Karpas-422 (cell line): ENCODE data around the gene RUNX2. TPM values are rescaled to one million over a fixed set of nuclear protein-coding genes. Genes with fewer than 3 reads are reported as not detected.

ENCODE experiments used
- DNase-seq: peaks from one replicate; pipeline ENCODE4 v3.0.0-alpha.2; 2015
- H2AFZ ChIP-seq: fragments of 200-600 bp; sonication (generic); 2 replicates; pipeline ENCODE4 v1.6.1; 2014; ENCODE audit warnings: antibody characterized with exemption, low read length, mixed read lengths
- H3K27ac ChIP-seq: fragments of 200-600 bp; sonication (generic); 2 replicates; pipeline ENCODE4 v1.5.1; 2014; ENCODE audit warnings: mild to moderate bottlenecking, low read length, moderate library complexity
- H3K27me3 ChIP-seq: fragments of 200-600 bp; sonication (generic); 2 replicates; pipeline ENCODE4 v1.6.1; 2014; ENCODE audit warnings: low read length, mixed read lengths
- H3K36me3 ChIP-seq: fragments of 200-600 bp; sonication (generic); 2 replicates; pipeline ENCODE4 v1.6.1; 2014; ENCODE audit warnings: low read length, mixed read lengths; ENCODE audit not compliant: insufficient read depth
- H3K4me1 ChIP-seq: fragments of 200-600 bp; sonication (generic); 2 replicates; pipeline ENCODE4 v1.6.1; 2014; ENCODE audit warnings: mild to moderate bottlenecking, low read length, mixed read lengths
- H3K4me2 ChIP-seq: fragments of 200-600 bp; sonication (generic); 2 replicates; pipeline ENCODE4 v1.6.1; 2014; ENCODE audit warnings: low read length, low read depth, mild to moderate bottlenecking; ENCODE audit not compliant: poor library complexity, severe bottlenecking
- H3K4me3 ChIP-seq: fragments of 200-600 bp; sonication (generic); 2 replicates; pipeline ENCODE4 v1.5.1; 2014; ENCODE audit warnings: mild to moderate bottlenecking, antibody characterized with exemption, low read length, mixed read lengths
- H3K79me2 ChIP-seq: fragments of 200-600 bp; sonication (generic); 2 replicates; pipeline ENCODE4 v1.6.1; 2014; ENCODE audit warnings: mild to moderate bottlenecking, low read length, mixed read lengths
- H3K9ac ChIP-seq: fragments of 200-600 bp; sonication (generic); 2 replicates; pipeline ENCODE4 v1.6.0; 2014; ENCODE audit warnings: low read length
- H3K9me2 ChIP-seq: fragments of 200-600 bp; sonication (generic), shearing (Covaris generic); replicated peaks from 2 replicates; pipeline ENCODE4 v1.6.0; 2014; ENCODE audit warnings: mild to moderate bottlenecking, low read length, moderate library complexity; ENCODE audit not compliant: insufficient read depth
- H3K9me3 ChIP-seq: fragments of 300-700, 200-600 bp; sonication (generic); 2 replicates; pipeline ENCODE4 v1.6.1; 2014; ENCODE audit warnings: low read length, mixed read lengths
- H4K20me1 ChIP-seq: fragments of 200-600 bp; sonication (generic); 2 replicates; pipeline ENCODE4 v1.6.1; 2014; ENCODE audit warnings: mild to moderate bottlenecking, antibody characterized with exemption, low read length, low read depth; ENCODE audit not compliant: insufficient read depth
- total RNA-seq: library from RNA; depleted of rRNA; stranded (reverse); fragments of >200 nt; shearing (Covaris generic); gene quantifications from 2 replicates; pipeline ENCODE4 v1.2.3, GENCODE V29; 2014; ENCODE audit warnings: low replicate concordance

The RUNX2 gene
- total RNA-seq, 1 experiment from 2014 or later = 0.19 TPM

DNA sequence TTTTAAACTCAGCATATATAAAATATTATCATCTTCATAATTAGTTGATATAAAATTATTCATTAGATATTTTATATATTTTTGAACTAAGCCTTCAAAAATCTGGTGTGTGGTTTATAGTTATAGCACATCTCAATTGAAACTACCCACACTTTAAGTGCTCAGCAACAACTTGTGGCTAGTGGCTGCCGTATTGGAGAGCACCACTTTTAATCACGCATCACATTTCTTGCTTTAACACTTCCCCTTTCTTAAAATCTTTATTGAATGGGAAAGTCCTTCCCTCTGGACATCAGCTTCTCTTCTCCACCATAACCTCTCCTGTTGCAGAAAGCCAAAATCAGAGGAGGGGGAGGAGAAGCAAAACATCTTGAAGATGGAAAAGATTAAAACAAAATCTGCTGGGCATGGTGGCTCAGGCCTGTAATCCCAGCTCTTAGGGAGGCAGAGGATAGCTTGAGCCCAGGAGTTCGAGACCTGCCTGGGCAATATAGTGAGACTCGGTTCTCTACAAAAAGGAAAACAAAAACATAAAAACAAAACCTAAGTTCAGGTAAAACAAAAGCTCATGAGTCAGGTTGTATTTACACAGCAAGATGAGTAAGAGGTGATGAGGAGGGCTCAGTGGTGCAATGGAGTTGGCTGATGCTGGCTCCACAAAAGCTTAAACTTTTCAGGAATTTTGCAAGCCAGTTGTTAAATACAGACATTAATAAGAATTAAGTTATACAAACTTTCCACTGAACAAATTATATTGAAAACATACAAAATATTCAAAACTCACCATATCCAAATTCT, 286.6 kb downstream of the RUNX2 start:
- Histone ChIP-seq H3K36me3 (no peaks in the 10 kb centered on the region), H2AFZ (no peak overlapping the region), H3K9me2 (no peaks in the 10 kb centered on the region), H3K27me3 (no peaks in the 10 kb centered on the region; the same call in 1 of the 2 replicates), H3K79me2 (no peaks in the 10 kb centered on the region), H3K9ac (no peak overlapping the region), H3K27ac (no peak overlapping the region), H3K4me3 (no peak overlapping the region), H3K4me1 (peaks cover 5% of the 10 kb centered on the region; the same call in 1 of the 2 replicates), H3K4me2 (no peak overlapping the region), H4K20me1 (no peaks in the 10 kb centered on the region), H3K9me3 (no peaks in the 10 kb centered on the region)
- no peak for DNase-seq

DNA sequence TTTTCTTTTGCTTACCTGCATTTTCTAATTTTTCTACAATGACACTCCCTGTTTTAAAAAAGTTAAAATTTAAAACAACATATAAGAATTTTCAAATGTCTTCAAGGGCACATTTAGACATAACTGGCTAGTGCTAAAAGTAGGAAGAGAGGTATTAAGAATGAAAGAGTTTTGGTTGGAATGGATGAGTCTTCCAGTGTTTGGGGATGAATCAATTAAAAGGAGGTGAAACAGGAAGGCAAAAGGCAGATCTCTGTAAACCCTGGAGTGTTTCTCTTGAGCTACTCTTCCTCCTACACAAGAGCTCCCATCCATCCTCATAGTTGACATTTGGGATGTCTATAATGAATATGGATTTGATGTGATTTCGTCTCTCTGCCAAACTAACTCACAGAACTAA, 288.1 kb downstream of the RUNX2 start:
- Histone ChIP-seq H3K4me3 (no peak overlapping the region), H3K27ac (no peak overlapping the region), H2AFZ (no peak overlapping the region), H3K4me1 (no peaks in the 10 kb centered on the region; the same call in 1 of the 2 replicates), H3K79me2 (no peaks in the 10 kb centered on the region), H4K20me1 (no peaks in the 10 kb centered on the region), H3K9me3 (no peaks in the 10 kb centered on the region), H3K36me3 (no peaks in the 10 kb centered on the region), H3K4me2 (no peak overlapping the region), H3K27me3 (no peaks in the 10 kb centered on the region; the same call in 1 of the 2 replicates), H3K9ac (no peak overlapping the region), H3K9me2 (no peaks in the 10 kb centered on the region)
- no peak for DNase-seq

DNA sequence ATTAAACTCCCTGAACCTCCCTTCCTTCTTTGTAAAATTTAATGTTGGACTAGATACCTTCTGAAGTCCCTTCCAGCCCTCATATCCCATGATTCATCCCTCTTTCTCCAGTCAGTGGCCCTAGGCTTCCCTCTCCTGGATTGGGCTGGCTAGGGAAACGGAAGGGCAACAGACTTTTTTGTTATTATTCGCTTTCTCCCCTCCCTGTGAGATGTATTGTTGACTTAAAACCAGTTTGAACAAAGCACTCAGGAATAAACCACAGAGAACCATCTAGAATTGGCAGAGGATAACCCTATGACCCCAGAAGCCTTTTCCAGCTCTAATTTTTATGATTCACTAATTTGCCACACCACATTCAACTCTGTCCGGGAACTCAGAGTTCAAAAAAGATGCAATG, 289.3 kb downstream of the RUNX2 start:
- DNase-seq = no peak
- H3K9ac ChIP-seq = no peak overlapping the region
- H3K4me2 ChIP-seq = no peak overlapping the region
- no peak overlapping the region for H3K4me3 ChIP-seq
- H3K9me3 ChIP-seq = no peaks in the 10 kb centered on the region
- no peaks in the 10 kb centered on the region for H3K79me2 ChIP-seq
- H3K9me2 ChIP-seq = no peaks in the 10 kb centered on the region
- no peaks in the 10 kb centered on the region for H3K27me3 ChIP-seq
- no peaks in the 10 kb centered on the region for H4K20me1 ChIP-seq
- no peaks in the 10 kb centered on the region for H3K36me3 ChIP-seq
- H3K27ac ChIP-seq = no peak overlapping the region
- no peak overlapping the region for H2AFZ ChIP-seq
- H3K4me1 ChIP-seq = no peaks in the 10 kb centered on the region

DNA sequence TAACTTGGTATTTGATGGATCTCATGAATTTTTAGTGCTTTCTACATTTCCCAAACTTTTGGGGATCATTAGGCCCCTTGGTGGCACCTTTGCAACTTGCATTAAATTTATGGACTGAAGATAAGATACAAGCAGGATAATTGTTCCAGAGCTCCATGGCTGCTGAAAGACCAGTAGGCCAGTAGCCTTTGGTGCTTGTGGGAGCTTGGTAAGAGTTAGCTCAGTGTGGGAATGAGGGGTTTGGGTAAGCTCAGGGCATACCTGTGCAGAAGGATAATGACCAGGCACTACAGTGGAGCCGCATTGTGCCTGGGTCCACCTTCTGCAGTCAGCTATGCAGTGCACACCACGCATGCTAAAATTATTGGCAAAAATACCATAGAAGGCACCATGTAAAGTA, 290.1 kb downstream of the RUNX2 start:
- Histone ChIP-seq H3K4me3 (no peak overlapping the region), H3K27me3 (no peaks in the 10 kb centered on the region), H3K27ac (no peak overlapping the region)

DNA sequence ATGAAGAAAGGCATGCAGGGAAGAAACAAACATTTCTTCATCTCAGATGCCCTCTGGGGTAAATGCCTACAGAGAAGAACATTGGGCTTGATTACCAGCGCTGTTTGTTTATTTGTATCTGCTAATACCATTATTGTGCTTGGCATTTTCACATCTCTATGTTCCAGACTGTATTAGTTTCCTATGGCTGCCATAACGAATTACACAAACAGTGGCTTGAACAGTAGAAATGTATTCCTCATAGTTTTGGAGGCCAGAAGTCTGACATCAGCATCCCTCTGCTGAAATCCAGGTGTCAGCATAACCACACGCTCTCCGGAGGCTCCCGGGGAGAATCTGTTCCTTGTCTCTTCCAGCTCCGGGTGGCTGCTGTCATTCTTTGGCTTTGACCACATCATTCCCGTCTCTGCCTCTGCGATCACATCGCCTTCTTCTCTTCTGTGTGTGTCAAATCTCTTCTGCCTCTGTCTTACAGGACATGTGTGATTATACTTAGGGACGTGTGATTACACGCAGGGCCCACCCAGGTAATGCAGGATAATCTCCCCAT, 291.2 kb downstream of the RUNX2 start:
- Histone ChIP-seq H3K4me2 (no peak overlapping the region), H3K9ac (no peak overlapping the region), H3K4me1 (no peaks in the 10 kb centered on the region), H3K27ac (no peak overlapping the region), H4K20me1 (no peaks in the 10 kb centered on the region), H3K79me2 (no peaks in the 10 kb centered on the region), H2AFZ (no peak overlapping the region), H3K27me3 (no peaks in the 10 kb centered on the region), H3K36me3 (no peaks in the 10 kb centered on the region), H3K9me2 (no peaks in the 10 kb centered on the region), H3K4me3 (no peak overlapping the region), H3K9me3 (no peaks in the 10 kb centered on the region)
- no peak for DNase-seq

More for the DNA sequence above, 290.1 kb downstream of the RUNX2 start:
- no peaks in the 10 kb centered on the region for H3K79me2 ChIP-seq
- H2AFZ ChIP-seq = no peak overlapping the region
- no peaks in the 10 kb centered on the region for H4K20me1 ChIP-seq
- H3K4me1 ChIP-seq = no peaks in the 10 kb centered on the region
- no peaks in the 10 kb centered on the region for H3K36me3 ChIP-seq
- DNase-seq = no peak
- H3K9me2 ChIP-seq = no peaks in the 10 kb centered on the region
- no peak overlapping the region for H3K9ac ChIP-seq
- no peak overlapping the region for H3K4me2 ChIP-seq
- H3K9me3 ChIP-seq = no peaks in the 10 kb centered on the region

DNA sequence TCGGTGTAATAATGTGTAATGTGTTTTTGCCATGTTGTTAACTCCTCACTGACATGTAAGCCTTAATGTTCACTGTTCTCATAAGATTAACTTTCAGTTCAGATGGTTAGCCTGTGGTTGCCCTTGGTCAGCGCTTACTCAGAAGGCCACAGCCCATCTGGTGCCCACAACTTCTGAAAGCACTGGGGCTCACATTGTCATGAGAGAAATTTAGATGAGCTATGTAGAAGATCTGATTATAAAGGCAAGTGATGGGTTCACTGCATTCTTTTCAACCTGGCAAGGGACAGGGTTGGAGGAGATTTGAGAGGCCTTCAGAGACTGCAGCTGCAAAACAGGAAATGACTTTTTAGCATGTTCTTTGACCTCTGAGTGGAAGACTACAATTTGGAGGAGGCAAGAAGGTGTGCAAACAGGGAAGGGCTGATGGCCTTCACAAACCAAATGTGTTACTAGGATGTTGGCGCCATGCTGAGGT, 291.9 kb downstream of the RUNX2 start:
- H3K9me3 ChIP-seq = no peaks in the 10 kb centered on the region
- no peaks in the 10 kb centered on the region for H3K36me3 ChIP-seq
- no peaks in the 10 kb centered on the region for H3K27me3 ChIP-seq
- DNase-seq = no peak
- no peaks in the 10 kb centered on the region for H3K9me2 ChIP-seq
- no peaks in the 10 kb centered on the region for H3K4me1 ChIP-seq
- no peak overlapping the region for H3K27ac ChIP-seq
- no peak overlapping the region for H3K9ac ChIP-seq
- H3K79me2 ChIP-seq = no peaks in the 10 kb centered on the region
- no peaks in the 10 kb centered on the region for H4K20me1 ChIP-seq
- no peak overlapping the region for H3K4me2 ChIP-seq
- H2AFZ ChIP-seq = no peak overlapping the region
- H3K4me3 ChIP-seq = no peak overlapping the region

DNA sequence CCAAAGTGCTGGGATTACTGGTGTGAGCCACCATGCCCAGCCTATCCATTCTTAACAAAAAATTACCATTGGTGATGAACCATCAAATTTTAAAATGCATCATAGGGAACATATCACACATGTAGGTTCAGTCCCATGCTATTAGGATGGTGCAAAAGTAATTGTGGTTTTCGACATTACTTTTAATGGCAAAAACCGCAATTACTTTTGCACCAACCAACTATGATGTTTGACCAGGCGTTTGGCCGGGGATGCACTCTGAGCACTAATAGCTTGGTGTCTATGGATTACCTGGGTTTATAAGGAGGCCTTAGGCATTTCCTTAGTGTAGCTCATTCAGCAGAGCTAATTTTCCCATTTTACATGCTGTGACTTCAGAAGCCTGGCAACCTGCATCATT, 296.1 kb downstream of the RUNX2 start:
- Histone ChIP-seq H4K20me1 (no peaks in the 10 kb centered on the region), H3K4me3 (no peak overlapping the region), H3K36me3 (no peaks in the 10 kb centered on the region), H2AFZ (no peak overlapping the region), H3K79me2 (no peaks in the 10 kb centered on the region), H3K27ac (no peak overlapping the region), H3K9me3 (no peaks in the 10 kb centered on the region), H3K27me3 (no peaks in the 10 kb centered on the region), H3K4me1 (no peaks in the 10 kb centered on the region), H3K4me2 (no peak overlapping the region), H3K9me2 (no peaks in the 10 kb centered on the region), H3K9ac (no peak overlapping the region)
- DNase-seq = no peak

DNA sequence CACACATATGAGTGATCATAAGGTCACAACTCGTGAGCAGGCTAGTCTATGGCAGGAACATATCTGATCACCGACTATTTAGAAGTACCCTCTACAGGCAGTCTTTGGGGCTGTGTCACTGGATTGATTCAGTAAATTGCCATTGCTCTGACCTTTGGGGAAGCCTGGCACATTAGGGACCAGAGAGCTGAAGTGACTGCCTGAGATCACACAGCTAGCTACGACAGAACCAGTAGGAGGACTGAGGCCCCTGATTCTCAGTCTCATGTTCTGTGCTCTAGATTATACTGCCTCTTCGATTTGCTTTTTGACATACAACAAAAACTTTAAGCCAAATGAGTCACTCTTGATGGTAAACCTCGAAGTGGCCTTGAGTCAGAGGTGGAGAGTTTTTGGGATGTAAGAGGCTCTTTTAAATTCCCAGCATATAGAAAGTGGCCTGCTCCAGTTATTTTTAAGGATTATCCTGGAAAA, 297.1 kb downstream of the RUNX2 start:
- H4K20me1 ChIP-seq = no peaks in the 10 kb centered on the region
- H2AFZ ChIP-seq = no peak overlapping the region
- no peaks in the 10 kb centered on the region for H3K27me3 ChIP-seq
- no peaks in the 10 kb centered on the region for H3K4me1 ChIP-seq
- H3K4me2 ChIP-seq = no peak overlapping the region
- H3K36me3 ChIP-seq = no peaks in the 10 kb centered on the region
- no peak overlapping the region for H3K4me3 ChIP-seq
- H3K27ac ChIP-seq = no peak overlapping the region
- H3K9me3 ChIP-seq = no peaks in the 10 kb centered on the region
- DNase-seq = no peak
- no peak overlapping the region for H3K9ac ChIP-seq
- no peaks in the 10 kb centered on the region for H3K9me2 ChIP-seq
- H3K79me2 ChIP-seq = no peaks in the 10 kb centered on the region
